H54 (cell line): ENCODE measurements around the gene PGA5.
"Not testable (repeated sequence)": the region's sequence is repeated elsewhere in the genome, so short reads cannot be mapped to it uniquely, and the experiment has no call there.

Experiments used
- DNase-seq: peaks from one replicate; pipeline ENCODE4 v3.0.0; 2011; ENCODE audit warnings: low spot score, mixed read lengths; ENCODE audit not compliant: insufficient read length
- FAIRE-seq: peaks from 3 replicates; lab custom pipeline; 2011; peaks lifted over from hg19 to GRCh38; lab: Jason Lieb, UNC

Gene PGA5

GRCh38 chr11:61222047-61222446 lies 18.9 kb upstream of the PGA5 start, which contains the start of gene PGA4:
TSS of gene PGA4 (plus strand) at chr11:61222347. CDS start at chr11:61222401, 54 bp downstream.
- FAIRE-seq, DNase-seq: not testable (repeated sequence)

- not testable (repeated sequence) for DNase-seq, FAIRE-seq
Measured at GRCh38 chr11:61222692-61223091, 18.3 kb upstream of the PGA5 start.

GRCh38 chr11:61226457-61227137 lies 14.4 kb upstream of the PGA5 start:
- not testable (repeated sequence) for FAIRE-seq, DNase-seq

GRCh38 chr11:61229458-61229857 lies 11.5 kb upstream of the PGA5 start:
- DNase-seq, FAIRE-seq: not testable (repeated sequence)

GRCh38 chr11:61231033-61231432 lies 9.9 kb upstream of the PGA5 start:
- not testable (repeated sequence) for DNase-seq, FAIRE-seq

GRCh38 chr11:61231585-61231984 lies 9.4 kb upstream of the PGA5 start:
- FAIRE-seq, DNase-seq: not testable (repeated sequence)

GRCh38 chr11:61232548-61233145 lies 8.3 kb upstream of the PGA5 start:
- FAIRE-seq, DNase-seq: not testable (repeated sequence)

- DNase-seq, FAIRE-seq: not testable (repeated sequence)
Measured at GRCh38 chr11:61237130-61237529, 3.8 kb upstream of the PGA5 start.

- DNase-seq, FAIRE-seq: not testable (repeated sequence)
Measured at GRCh38 chr11:61240288-61240687, 687 bp upstream of the PGA5 start.

- not testable (repeated sequence) for FAIRE-seq, DNase-seq
Measured at GRCh38 chr11:61241526-61241925, 551 bp downstream of the PGA5 start.

GRCh38 chr11:61245284-61245964 lies 4.4 kb downstream of the PGA5 start:
- not testable (repeated sequence) for DNase-seq, FAIRE-seq

GRCh38 chr11:61248071-61248470 lies 7.1 kb downstream of the PGA5 start:
- FAIRE-seq, DNase-seq: not testable (repeated sequence)

GRCh38 chr11:61249201-61249600 lies 8.2 kb downstream of the PGA5 start:
- not testable (repeated sequence) for DNase-seq, FAIRE-seq

GRCh38 chr11:61250796-61251765 lies 10.1 kb downstream of the PGA5 start:
- not testable (repeated sequence) for DNase-seq, FAIRE-seq

GRCh38 chr11:61252332-61252731 lies 11.4 kb downstream of the PGA5 start:
- not testable (repeated sequence) for FAIRE-seq, DNase-seq
